Measurements from ENCODE around the gene OPN4.

The OPN4 gene

DNA sequence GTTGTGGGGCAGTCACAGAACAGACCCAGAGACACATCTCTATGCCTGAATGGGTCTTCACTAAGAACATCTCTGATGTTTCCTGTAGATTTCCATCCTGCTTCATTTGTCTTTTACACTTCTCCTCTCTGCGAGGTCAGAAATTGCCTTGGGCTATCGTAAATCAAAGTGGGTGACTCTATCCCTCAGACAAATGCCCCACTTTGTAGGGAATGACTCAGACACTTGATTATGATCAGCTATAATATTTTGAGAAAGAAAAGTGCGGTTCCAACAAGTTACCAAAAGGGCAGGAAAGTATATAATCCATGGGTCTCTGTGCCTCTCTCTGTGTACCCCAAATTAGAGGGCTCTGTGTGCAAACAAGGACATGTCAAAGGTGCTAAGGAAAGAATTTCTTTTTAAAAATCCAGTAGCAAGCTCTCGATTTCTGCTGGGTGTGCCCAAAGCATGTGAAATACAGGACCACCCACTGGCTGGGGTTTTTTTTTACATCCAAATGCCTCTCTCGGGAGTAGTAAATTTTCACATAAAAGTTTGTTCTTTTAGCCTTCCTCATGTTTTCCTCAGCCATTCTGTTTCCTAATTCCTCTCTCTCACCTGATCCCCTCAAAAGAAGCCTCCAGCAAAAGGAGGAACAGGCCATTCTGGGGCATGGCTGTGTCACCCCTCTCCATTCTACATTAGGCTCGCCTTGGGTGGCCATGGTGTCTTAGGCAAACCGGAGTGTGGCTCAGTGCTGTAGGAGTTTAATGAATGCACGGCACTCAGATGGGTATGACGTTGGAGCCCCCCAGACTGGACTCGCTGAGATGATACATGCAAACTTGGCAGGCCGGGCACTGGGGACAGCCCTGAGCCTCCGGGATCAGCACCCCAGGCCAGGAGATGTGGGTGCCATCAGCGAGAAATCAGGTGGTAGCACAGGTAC lies 6.3 kb upstream of the OPN4 start:
- DNase-seq, result no peak

- no peak for DNase-seq
Measured at GRCh38 chr10:86648704-86649427, 5.5 kb upstream of the OPN4 start.

DNA sequence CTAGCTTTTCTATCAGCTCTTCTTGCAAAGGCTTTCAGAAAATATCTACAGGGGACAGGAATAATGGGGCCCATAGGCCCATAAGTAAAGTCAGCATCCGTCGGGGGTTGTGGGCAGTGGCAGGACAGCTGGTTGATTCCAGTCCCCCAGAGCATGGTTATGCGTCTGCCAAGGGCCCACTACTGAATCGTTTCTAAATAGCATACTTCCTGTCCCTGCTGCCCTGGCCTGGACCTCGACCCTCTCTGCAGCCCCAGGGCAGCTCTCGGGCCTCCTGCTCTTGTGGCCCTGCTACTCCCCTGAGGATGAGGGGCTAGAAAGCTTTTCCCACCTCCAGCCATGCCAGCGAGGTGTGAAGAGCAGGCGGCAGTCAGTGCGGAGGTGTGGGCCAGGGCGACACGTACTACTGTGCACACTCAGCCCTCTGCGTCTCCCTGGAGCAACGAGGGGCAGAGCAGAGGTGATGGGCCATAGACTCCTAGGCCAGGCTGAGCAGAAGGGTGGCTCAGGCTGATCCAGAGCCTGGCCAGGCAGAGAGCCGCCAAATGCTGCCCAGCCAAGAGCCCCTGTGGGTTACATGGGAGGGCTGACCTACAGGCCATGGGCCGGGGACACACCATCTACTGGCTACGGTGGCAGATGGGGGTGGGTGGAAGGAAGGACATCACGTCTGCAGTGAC lies 4.7 kb upstream of the OPN4 start:
- DNase-seq, result no peak

GRCh38 chr10:86650151-86650550 lies 4.2 kb upstream of the OPN4 start:
- DNase-seq, result no peak

DNA sequence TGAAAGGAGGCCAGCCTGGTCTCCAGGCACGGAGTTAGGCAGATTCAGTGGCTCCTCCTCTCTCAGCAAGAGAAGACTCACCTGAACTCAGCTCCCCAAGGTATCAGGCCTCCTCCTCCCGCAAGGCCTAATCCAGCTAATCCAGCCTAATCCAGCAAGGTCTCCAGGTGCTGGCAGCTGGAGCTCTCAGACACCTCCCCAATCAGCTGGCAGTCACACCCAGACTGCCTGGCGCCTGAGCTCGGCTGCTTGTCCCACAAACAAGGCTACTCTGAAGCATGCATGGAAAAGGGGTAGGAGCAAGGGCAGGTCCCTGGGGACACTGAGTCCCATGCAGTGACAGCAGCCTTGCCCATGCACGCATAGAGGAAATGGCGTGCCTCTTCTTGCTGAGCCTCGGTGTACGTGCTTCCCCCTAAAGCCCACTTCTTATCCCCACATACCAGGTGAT lies 3.3 kb upstream of the OPN4 start:
- DNase-seq, result no peak

DNA sequence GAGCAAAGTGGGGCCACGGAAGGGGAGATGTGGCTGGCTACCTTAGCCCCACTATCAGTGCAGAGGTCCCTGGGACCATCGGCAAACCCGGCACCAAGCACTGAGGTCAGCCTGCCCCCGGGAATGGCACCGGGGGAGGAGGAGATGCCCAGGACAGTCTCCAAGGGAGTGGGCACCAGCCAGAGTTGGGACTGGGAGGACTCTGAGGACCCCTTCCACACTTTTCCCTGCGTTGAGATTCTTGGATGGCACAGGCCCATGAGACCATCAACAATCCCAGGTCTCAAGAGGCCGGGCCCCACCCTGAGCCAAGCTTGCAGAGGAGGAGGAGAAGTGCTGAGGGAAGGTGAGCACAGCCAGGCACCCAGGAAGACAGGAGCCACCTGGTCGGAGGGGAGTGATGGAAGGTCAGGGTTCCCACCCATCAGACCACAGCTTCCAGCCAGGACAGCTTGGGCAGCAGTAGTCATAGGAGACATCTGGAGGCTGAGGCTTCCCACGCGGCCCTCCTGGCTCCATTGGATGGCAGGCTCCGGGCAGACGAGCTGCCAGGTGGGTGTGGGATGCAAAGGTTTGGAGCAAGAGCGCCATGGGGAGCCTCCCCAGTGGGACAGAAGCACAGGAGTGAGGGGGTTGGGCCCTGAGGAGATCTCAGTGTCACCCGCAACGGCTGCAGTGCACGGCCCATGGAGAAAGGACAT lies 2.6 kb upstream of the OPN4 start:
- DNase-seq, result no peak

- no peak for DNase-seq
Measured at GRCh38 chr10:86652361-86653202, 1.8 kb upstream of the OPN4 start.

- no peak for DNase-seq
Measured at GRCh38 chr10:86653379-86653778, 968 bp upstream of the OPN4 start.

DNA sequence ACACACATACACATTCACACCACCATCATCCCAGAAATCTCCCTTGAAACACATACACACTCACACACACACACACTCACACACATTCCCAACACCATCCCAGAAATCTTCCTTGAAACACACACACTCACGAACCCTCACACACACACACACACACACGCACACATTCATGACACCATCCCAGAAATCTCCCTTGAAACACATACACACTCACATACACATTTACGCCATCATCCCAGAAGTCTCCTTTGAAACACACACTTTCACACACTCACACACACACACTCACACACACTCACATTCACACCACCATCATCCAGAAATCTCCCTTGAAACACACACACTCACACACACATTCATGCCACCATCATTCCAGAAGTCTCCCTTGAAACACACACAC lies 360 bp upstream of the OPN4 start:
- DNase-seq, result no peak

DNA sequence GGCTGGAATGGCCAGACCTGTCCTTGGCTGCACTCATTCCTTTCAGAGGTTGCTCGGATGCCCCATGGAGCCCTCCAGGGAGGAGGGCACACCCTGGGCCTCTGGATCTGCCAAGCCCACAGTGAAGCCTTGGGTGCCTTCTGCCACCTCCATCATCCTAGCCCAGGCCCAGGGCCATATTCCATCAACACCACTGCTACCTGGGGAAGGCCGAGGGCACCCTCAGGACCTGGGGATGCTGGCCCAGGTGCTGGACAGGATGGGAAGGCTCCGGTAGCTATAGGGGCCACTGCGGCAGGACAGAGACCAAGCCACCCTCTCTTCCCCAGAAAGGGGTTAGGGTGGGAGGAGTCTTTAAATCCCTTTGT lies 810 bp downstream of the OPN4 start:
- DNase-seq, result no peak

DNA sequence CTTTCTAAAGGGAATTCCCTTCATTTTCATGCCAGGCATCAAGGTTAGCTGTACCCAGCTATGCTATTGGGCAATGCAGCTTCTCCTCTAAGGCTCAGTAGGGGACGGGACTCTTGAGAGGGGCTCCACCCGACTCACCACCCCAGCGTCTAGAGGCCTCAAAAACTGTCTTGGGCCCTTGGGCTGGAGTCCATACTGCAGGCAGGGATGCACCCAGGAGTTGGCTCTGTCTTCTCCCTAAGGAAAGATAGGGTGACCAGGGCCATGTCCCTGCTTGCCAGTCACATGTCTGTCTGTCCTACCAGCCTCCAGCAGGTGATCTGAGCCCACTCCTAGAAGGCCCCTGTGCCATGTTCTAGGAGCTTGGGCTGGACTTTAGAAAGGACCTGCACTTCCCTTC lies 1.2 kb downstream of the OPN4 start:
- DNase-seq, result no peak

- no peak for DNase-seq
Measured at GRCh38 chr10:86657011-86657395, 2.7 kb downstream of the OPN4 start.

DNA sequence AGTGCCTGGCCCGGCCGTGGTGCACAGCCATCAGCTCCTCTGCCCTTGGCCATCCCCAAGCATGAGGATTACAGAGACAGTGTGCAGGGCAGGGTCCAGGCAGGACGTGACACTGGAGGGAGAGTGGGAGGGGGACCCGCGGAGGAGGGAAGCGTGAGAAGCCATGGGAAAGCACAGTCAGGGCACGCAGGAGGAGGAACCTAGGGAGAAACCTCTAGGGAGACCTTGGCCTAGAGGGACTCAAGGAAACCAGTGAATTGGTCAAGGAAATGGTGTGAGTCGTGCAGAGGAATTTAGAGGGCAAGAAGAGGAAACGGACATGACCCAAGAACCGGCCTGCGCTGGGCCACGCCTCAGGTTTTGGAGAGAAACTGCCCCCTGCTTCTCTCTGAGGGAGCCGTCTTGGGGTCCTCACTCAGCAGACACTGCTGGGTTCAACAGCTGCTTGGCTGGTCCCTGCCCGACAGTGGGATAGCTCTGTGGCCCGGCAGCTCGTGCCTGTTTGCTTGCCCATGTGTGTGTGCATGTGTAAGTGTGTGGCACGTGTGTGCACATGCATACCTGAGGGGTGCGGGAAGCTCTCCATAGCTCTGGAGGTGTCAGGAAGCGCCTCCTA lies 3.2 kb downstream of the OPN4 start:
- DNase-seq, result no peak

- DNase-seq, result no peak
Measured at GRCh38 chr10:86658261-86658741, 4.0 kb downstream of the OPN4 start.

DNA sequence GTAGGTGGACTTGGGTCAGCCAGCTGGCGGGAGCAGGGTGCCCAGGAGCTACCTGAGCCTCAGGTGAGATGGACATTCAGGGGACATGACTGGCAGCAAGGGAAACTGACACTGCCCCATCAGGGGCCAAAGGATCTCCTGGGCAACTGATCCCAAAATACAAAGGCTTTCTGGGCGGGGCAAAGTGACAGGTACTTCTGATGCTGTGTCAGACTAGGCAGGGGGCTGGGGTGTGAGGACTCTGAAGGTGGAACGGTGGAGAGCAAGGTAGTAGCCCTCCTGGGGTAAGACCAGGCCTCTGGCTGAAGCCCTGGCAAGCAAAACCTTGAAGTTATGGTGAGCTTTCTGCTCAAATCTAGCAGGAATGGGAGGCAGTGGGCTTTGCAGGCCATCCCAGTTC lies 4.4 kb downstream of the OPN4 start:
- DNase-seq, result no peak

GRCh38 chr10:86659161-86659691 lies 4.9 kb downstream of the OPN4 start:
- no peak for DNase-seq

DNA sequence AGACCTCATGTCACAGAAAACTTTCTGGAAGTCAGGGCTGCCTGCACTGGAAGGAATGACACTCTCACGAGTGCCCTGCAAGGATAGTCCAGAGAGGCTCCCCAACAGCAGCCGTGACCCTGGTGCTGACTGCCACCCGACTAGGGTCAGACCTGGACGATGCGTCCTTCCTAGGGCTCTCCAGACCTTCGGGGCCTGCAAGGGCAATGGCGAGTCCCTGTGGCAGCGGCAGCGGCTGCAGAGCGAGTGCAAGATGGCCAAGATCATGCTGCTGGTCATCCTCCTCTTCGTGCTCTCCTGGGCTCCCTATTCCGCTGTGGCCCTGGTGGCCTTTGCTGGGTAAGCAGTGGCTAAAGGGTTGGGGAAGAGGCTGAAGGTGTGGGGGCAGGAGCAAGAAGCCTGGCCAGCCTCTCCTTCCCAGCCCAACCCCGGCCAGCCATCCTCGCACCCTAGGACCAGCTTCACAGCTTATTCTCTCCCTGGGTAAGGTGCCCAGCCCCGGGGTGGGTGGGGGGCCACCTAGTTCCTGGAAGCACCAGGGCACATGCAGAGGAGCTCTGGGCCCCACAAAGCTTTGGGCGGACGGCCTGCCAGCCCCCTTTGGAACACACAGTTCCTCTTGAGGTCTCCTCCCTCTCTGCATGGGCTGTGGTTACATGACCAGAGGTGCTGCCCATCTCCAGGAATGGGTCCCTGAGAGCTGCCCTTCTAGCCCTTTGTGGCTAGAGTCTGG lies 5.5 kb downstream of the OPN4 start:
- DNase-seq, result no peak

- DNase-seq, result no peak
Measured at GRCh38 chr10:86661161-86662025, 7.0 kb downstream of the OPN4 start.

Data from NCI-H1048 (cell line).